Measurements from ENCODE around the gene SCT.

SCT gene

DNA sequence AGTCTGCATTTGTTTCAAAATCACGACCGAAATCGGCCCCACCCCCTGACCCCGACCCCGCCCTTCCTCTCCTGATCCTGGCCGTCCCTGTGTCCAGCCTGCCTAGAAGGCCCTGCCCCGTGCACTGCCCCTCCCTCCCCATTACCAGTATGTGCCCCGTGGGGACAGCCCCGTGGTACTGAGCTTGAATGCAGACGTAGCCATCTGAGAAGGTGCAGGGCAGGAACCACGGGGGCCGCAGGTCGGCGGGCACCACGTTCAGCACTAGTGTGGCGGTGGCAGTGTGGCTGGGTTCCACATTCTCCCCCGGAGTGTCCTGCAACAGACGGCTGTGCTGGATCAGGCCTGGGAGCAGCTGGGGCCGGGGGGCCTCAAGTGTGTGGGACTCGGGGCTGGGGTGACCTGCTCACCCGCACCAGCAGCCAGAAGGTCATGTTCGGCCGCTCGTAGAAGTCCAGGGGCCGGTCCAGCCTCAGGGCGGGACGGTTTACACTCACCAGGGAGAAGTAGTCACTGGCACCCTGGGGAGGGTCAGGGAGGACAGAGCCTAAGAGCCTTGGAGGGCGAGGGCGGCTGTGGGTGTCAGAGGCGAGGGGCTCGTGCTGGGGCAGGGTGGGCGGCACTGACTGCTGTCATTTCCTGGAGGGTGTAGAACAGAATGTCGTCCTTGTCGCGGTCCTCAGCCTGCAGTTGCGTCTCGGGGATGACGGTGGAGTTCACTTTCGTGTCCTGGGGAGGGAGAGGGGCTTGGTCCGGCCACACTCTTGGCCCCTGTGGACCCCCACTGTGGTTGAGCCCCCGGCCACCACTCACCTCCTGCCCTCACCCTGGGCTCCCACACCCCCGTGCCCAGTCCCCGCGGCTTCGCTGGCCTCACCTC, 5.8 kb downstream of the SCT start:
- no peak for DNase-seq

DNA sequence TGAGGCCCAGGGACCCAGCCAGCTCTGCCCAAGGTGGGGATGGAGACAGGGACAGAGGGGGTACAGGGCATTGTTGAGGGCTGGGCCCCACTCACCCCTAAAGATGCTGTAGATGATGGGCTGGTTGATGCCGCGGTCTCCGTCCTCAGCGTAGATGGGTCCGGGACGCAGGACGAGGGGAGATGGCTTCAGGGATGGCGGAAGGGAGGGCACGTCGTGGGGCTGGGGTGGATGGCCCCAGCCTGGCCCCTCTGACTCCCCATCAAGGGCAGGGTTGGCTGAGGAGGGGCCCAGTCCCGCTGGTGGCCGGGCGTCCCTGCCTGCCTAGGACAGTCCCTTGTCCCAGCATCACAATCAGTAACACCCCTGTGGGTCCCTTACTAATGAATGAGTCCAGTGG, 6.8 kb downstream of the SCT start:
- no peak for DNase-seq

DNA sequence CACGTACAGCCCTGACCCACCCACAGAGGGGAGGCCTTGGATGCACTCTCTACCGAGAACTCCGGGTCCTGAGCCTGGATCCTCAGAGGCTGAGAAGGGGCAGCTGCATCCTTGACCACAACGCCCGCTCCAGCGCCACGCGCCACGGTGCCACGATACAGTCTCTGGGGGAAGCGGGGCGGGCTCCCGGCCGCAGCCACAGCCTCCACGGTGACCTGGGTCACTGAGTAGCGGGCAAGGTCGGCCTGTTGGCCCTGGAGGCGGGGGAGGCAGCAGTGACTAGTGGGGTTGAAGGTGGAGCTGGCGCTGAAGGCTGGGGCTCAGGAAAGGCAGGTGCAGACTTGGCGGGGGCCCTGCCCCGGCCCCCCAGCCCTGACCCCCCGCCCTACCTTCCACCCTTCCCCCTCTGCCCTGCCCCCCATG, 7.3 kb downstream of the SCT start:
- no peak for DNase-seq

DNA sequence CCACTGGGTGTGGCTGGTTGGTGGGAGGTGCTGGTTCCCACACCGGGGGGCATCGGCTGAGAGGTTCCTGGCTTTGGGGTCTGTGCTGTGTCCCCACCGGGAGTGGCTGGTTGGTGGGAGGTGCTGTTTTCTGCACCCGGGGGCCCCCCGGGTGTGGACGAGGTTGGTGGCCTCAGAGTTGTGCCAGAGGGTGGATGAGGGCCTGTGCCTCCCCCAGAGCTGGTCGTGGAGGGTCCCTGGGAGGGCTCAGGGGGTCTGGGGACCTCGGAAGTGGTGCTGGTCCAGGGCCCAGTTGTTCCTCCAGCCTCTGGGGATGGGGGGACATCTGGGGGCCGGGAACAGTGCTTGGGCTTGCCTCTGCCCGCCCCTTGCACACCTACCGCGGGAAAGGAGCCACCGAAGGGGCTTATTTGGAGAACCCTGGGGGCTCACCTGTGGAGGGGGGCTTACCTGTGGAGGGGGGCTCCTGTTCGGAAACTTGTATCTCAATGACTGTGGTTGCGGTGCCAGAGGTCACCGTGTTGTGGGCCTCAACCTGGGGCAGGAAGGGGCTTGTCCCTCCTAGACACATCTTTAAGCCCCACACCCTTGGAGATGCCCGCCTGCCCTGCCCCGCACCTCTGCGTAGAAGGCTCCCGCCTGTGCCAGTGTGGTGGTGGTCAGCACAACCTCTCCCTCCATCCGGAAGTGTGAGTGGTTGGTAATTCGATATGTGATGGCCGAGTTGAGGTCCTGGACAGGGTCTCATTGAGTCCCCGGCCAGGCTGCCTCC, 7.9 kb downstream of the SCT start:
- no peak for DNase-seq

DNA sequence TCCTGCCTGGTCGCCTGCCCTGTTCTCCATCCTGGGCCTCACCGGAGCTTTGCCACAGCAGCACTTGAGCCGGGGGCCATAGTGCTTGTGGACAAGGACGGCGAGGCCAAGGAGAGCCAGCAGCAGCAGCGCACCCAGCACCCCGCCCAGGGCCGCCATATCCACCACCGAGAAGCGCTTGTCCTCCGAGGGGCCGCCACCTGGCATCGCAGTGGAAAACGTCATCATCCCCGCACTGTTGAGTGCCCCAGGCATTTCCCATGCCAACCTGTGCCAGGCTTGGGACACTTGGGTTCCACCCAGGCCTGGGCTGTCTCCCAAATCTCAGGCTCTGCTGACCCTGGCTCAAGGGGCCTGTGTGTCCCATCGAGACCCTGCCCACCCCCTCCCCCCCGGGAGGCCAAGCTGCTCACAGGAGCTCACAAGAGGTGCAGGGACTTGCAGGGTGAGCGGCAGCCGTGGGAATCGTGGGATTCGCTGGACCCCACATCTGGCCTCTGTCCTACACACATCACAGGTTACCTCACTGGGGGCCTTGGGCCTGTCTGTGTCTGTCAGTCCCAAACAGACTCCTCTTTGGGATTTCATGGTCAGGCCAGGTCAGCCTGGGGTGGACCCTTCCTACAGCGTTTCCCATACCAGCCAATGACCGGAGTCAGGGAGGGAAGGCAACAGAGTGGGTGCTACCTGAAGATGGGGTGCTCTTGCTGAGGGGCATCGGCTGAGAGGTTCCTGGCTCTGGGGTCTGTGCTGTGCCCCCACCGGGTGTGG, 8.9 kb downstream of the SCT start:
- DNase-seq: no peak

DNA sequence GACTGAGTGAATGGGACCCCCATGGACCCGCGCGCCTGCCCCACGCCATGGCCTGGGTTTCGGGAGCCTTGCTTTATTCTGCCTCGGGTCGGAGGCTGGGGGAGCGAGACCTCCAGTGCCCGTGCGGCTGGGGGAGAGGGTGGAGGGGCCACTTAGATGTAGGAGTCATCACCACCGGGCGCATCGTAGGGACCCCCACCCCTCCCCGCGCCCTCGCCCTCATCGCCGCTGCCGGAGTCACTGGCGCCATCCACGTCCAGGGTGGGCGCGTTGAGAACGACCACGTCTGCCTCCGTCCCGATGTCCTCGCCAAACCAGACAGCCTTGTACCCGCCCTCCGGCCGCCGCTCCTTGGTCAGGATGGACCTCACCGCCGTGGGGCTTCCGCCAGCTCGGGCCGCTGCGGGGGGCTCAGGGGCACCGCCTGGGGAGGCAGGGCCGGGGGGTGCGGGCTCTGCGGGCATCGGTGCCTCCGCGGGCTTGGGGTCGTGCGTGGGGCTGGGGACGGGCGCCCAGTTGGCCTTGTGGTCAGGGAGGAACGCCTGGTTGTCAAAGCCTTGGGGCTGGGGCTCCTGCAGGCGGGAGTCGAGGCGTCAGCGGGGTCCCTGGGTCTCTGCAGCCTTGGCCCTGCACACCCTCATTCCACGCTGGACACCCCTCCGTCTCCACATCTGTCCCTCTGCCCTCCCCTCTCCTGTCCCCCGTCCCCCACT, 9.6 kb downstream of the SCT start:
- no peak for DNase-seq

DNA sequence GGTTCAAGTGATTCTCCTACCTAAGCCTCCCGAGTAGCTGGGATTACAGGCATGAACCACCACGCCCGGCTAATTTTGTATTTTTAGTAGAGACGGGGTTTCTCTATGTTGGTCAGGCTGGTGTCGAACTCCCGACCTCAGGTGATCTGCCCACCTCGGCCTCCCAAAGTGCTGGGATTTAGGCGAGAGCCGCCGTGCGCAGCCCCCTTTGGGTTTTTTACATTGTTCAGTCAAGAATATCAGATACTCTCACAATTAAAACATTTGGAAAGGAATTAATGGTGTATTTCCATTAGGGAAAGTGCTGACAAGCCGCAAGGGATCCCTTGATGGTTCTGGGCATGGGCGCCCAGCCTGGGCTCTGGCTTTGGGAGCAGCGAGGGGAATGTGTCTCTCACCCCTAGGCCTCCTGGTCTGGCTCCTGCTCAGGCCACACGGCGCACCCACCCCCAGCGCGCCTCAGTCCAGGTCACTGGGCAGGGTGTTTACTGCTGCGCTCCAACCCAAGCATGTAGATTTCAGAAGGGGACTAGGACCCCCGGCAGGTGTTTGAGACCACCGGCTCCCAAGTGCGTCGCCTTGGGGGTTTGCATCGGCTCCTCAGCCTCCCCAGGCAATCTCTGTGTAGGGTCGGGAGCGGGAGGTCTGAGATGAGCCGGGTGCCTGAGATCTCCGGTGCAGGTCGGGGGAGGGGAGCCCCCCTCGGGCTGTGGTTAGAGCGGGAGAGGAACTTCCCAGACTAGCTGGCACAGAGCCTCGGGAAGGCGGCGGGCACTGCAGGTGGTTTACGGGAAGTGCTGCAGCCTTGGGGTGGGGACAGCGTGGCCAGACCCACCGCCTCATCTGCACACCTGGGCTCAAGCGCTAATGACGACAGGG, 10.4 kb downstream of the SCT start:
- no peak for DNase-seq

DNA sequence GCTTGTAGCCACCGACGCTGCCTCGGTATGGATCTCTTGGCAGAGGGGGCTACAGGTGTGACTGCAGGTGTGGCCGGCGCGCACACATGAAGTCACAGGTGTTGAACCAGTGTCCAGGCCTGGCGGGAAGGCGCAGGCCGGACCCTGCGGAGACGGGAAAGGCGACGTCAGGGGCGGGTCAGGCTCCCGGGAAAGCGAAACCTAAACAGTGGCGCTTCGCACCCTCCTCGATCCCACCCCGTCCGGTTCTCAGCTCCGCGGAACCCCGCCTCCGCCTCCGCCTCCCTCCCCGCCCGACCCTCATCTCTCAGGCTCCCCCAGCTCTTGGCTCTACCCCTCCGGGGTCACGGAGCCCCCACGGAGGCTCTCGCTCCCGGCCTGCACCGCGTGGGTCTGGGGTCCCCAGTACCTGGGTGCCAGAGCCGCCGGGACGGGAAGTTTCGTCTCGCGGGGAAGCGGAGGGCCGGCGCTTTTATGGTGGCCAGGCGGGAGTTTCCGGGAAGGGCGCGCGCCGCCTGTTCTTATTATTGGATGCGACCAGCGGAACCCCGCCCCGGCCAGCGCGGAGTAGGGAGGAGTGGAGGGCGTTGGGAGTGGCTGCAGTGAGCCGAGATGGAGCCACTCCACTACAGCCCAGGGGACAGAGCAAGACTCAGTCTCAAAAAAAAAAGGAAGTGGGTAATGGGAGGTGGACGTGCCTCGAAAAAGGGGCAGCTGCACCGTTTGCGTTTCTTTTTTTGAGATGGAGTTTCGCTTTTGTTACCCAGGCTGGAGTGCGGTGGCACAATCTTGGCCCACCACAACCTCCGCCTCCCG, 11.3 kb downstream of the SCT start, which contains the start of gene IRF7:
IRF7 (minus strand) TSS at position 447 of the 816 bp plus-strand sequence. CDS start 586 bp downstream, outside the sequence.
- peak; percentile 93 for DNase-seq

DNA sequence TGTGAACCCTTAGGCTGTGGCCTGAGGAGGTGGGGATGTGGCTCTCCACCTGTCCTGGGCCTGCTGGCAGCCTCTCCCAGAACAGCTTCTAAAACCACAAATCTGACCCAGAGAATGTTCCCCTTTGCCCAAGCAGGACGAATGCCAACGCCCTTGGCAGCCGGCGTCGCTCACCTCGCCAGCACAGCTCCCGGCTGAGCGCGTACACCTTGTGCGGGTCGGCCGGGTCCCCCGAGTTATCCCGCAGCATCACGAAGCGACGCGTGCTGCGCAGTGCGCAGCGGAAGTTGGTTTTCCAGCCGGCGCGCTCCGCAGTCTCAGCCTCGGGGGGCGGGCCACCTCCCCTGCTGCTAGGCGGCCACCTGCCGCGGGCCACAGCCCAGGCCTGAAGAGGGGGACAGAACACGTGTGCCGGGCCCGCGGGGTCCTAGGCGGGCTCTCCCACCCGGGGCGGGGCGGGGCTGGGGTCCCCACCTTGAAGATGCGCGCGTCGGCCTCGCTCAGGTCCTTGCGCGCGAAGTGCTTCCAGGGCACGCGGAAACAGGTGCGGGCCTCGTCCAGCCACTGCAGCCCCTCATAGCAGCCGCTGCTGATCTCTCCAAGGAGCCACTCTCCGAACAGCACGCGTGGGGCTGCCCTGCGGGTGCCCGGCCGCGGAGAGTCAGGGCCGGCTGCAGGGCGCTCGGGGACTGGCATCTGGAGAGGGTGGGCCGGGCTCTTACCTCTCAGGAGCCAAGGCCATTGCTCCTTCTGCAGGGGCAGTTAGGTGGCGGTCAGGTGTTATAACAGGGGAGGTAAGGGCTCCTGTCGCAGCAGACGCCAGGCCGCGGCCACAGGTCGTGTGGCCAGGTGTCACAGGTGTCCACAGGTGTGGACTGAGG, 12.1 kb downstream of the SCT start:
- peak; percentile 14 for DNase-seq

DNA sequence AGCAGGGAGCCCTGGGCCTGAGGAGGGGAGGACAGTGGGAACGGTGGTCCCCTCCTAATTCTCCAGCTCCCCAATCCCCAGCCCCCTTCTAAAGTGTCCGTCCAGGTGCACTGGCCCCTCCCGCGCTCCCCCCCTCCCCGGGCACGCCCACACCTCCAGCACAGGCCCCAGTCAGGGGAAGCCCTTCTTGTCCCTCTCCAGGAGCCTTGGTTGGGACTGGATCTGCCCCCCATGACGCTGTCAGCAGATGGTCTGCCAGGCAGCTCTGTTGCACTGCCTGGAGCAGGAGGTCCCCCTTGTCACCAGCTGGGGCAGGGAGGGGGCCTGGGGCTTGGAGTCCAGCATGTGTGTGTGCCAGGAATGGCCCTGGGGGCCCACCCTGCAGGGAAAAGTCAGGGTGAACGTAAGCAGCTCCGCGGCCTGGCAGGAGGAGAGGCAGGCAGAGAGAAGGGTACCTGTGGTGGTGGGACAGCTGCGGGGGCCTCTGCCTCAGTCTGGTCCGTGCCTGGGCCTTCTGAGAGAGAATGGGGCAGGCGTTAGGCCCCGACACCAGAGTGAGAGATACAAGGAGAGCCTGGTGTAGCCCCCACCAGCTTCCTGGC, 12.9 kb downstream of the SCT start:
- DNase-seq: no peak

DNA sequence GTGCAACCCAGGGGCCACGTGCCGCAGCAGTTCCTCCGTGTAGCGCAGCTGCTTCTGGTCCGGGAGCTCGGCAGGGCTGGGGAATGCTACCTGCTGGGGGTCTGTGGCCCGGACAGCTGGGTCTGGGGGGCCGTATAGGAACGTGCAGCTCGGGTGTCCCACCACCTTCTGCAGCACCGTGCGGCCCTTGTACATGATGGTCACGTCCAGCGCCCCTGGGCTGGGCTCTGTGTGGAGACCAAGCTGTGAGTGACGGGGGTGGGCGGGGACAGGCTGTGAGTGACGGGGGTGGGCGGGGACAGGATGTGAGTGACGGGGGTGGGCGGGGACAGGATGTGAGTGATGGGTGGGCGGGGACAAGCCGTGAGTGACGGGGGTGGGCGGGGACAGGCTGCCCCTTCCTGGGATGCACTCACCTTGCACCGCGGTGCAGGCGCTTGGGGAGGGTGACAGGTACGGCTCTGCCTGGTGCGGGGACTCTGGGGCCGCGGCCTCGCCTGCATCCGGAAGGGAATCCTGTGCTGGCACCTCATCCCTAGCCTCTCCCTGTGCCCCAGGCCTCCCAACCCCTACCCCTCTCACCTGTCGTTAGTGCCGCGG, 13.5 kb downstream of the SCT start:
- DNase-seq: peak; percentile 44

DNA sequence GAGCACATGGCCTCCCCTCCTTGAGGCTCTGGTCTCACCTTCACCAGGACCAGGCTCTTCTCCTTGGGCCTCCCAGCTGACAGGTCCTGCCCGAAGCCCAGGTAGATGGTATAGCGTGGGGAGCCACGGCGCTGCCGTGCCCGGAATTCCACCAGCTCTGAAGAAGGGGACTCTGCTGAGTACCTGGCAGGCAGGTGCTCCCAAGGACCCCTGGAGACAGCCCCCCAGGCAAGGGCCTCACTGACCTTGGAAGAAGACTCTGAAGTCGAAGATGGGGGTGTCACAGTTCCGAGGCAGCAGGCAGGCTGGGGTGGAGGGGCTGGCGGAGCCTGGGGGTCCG, 14.1 kb downstream of the SCT start:
- no peak for DNase-seq

DNA sequence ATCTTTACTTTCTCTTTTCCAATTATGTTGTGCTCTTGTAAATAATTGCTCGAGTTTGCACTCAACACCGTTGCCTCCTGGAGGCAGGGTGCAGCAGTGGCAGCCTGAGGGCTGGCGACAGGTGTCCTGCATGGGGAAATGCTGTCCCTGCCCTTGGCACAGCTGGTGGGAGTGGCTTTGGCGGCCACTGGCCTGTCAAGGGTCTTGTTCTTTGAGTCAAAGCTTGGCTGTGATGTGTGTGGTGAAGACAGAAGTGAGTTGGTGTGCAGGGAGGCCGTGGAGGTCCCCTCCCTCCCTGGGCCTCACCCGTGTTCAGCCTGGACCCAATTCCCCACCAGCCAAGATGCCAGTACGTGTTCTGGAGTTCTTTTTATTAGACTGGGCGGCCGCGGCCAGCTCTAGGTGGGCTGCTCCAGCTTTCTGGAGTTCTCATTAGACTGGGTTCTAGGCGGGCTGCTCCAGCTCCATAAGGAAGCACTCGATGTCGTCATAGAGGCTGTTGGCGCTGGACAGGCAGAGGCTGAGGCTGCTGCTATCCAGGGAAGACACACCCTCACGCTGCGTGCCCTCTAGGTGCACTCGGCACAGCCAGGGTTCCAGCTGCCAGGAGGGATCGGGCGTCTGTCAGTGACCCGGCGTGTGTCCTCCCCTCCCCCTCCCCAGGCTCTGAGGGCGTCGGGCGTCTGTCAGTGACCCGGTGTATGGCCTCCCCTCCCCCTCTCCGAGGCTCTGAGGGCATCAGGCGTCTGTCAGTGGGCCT, 14.6 kb downstream of the SCT start:
- DNase-seq: peak; percentile 29

DNA sequence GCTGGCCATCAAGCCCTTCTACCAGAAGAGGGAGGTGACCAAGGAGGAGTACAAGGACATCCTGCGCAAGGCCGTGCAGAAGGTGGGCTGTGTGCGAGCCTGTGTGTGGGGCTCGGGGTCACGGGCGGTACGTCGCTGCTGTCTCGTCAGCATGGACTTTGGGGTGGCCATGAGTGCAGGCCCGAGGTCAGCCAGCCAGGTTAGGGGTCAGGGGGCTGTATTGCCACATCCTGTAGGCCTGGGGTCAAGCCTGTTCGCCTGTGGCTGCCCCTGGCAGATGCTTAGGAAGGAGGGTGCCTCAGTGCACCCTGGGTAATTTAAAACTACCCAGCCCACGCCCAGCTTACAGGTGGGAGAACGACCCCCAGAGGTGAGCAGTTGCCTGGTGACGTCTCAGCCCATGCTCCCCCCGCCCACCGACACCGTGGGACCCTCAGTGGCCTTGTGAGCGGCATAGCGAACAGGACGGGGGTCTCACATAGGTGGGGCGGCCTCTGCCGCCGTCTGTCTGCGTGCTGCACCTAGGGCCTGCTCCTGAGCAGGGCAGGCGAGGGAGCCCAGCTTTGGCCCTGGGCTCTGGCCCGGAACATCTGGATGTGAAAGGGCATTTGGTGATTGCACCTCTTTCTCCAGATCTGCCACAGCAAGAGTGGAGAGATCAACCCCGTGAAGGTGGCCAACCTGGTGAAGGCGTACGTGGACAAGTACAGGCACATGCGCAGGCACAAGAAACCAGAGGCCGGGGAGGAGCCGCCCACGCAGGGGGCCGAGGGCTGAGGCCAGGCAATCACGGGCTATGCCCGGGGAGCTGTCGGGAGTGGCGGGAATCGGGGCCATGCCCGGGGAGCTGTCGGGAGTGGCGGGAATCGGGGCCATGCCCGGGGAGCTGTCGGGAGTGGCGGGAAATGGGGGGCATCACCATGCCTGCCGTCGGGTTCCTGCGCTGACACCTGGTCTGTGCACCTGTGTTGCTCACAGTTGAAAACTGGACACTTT, 15.7 kb downstream of the SCT start:
- DNase-seq: no peak

DNA sequence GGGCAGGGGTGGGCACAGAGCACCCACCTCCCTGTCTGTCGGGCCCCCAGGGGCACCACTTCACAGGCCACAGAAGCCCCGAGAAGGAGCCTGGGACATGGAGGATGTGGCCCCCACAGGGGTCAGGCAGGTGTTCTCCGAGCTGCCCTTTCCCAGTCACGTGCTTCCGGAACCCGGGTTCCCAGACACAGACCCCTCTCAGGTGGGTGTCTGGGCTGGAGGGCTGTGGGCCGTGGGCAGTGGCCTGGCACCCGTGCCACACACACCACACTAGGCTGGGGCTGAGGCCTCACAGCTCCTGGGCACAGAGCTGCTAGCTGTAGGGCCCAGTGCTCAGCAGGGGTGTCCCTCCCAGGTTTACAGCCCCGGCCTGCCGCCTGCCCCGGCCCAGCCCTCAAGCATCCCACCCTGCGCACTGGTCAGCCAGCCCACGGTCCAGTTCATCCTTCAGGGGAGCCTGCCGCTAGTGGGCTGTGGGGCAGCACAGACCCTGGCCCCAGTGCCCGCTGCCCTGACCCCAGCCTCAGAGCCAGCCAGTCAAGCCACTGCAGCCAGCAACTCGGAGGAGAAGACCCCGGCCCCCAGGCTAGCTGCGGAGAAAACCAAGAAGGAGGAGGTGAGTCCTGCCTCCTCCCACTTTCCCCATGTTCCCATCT, 16.7 kb downstream of the SCT start:
- DNase-seq: no peak

DNA sequence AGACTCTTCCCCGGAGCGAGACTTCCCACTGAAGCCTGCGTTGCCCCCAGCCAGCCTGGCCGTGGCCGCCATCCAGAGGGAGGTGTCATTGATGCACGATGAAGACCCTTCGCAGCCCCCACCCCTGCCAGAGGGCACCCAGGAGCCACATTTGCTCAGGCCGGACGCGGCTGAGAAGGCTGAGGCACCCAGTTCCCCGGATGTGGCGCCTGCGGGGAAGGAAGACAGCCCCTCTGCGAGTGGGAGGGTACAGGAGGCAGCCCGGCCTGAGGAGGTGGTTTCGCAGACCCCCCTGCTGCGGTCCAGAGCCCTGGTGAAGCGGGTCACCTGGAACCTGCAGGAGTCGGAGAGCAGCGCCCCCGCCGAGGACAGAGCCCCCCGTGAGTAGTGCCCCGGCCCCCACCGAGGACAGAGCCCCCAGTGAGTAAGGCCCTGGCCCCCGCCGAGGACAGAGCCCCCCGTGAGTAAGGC, 17.6 kb downstream of the SCT start:
- no peak for DNase-seq

Data from NCI-H1105 (cell line).